ENCODE measurements around the gene AMIGO1.

GRCh38 chr1:109479311-109479710 lies 30.2 kb downstream of the AMIGO1 start:
- TF ChIP-seq CTCF (IDR thresholded peaks at IDR 0.05) (no peak), POLR2A (IDR thresholded peaks at IDR 0.05) (no peak)
